OCI-LY7 (cell line): ENCODE measurements around the gene PACSIN2. TPM values are rescaled to one million over a fixed set of nuclear protein-coding genes. Genes with fewer than 3 reads are reported as not detected.

Experiments used
- BruUV-seq: library from RNA; stranded (reverse); fragments of 400-500 nt; replicated peaks from 2 replicates; lab custom pipeline; 2021; lab: Mats Ljungman, UMichigan
- CTCF ChIA-PET: fragments of 300-600 bp; sonication (Branson Sonifier 250); formaldehyde crosslinking; loops from one replicate; lab custom pipeline; 2022; ENCODE audit warnings: antibody characterized with exemption; ENCODE audit not compliant: unreplicated experiment; lab: Charles Lee
- POLR2A ChIA-PET: fragments of 300-600 bp; sonication (Branson Sonifier 250); formaldehyde crosslinking; loops from one replicate; lab custom pipeline; 2022; ENCODE audit warnings: antibody characterized with exemption; lab: Charles Lee
- DNase-seq: peaks from one replicate; pipeline ENCODE4 v3.0.0-alpha.2; 2015; ENCODE audit warnings: low spot score
- H2AFZ ChIP-seq: fragments of 200-600 bp; sonication (generic), shearing (Covaris generic); 2 replicates; pipeline ENCODE4 v1.6.1; 2014; ENCODE audit warnings: mild to moderate bottlenecking, antibody characterized with exemption, low read length, moderate library complexity
- H3K27ac ChIP-seq: fragments of 200-600 bp; sonication (generic); 2 replicates; pipeline ENCODE4 v1.5.1; 2014; ENCODE audit warnings: mixed run types, low read depth, mild to moderate bottlenecking, moderate library complexity, low read length, inconsistent platforms; ENCODE audit not compliant: poor library complexity, severe bottlenecking
- H3K36me3 ChIP-seq: fragments of 200-600 bp; sonication (generic); 2 replicates; pipeline ENCODE4 v1.6.1; 2014; ENCODE audit warnings: mild to moderate bottlenecking, antibody characterized with exemption, low read length, moderate library complexity, mixed read lengths; ENCODE audit not compliant: insufficient read depth
- H3K4me1 ChIP-seq: fragments of 200-600 bp; sonication (generic); 2 replicates; pipeline ENCODE4 v1.5.1; 2014; ENCODE audit warnings: mild to moderate bottlenecking, low read length; ENCODE audit not compliant: insufficient read depth, poor library complexity, severe bottlenecking
- H3K4me2 ChIP-seq: fragments of 200-600 bp; sonication (generic); 2 replicates; pipeline ENCODE4 v1.6.1; 2014; ENCODE audit warnings: mild to moderate bottlenecking, low read length
- H3K4me3 ChIP-seq: fragments of 200-600 bp; sonication (generic); 2 replicates; pipeline ENCODE4 v1.5.1; 2014; ENCODE audit warnings: mild to moderate bottlenecking, low read depth, low read length; ENCODE audit not compliant: poor library complexity, severe bottlenecking
- H3K79me2 ChIP-seq: fragments of 200-600 bp; sonication (generic); 2 replicates; pipeline ENCODE4 v1.6.1; 2016; ENCODE audit warnings: low read depth, mild to moderate bottlenecking, low read length, moderate library complexity, mixed read lengths; ENCODE audit not compliant: insufficient read depth
- H3K9me2 ChIP-seq: fragments of 200-600 bp; sonication (generic); 2 replicates; pipeline ENCODE4 v1.6.1; 2016; ENCODE audit warnings: mild to moderate bottlenecking, low read length, mixed read lengths; ENCODE audit not compliant: insufficient read depth
- H3K9me3 ChIP-seq: fragments of 200-600 bp; sonication (generic); 2 replicates; pipeline ENCODE4 v1.6.1; 2014; ENCODE audit warnings: mild to moderate bottlenecking, mixed run types, low read length, mixed read lengths
- H4K20me1 ChIP-seq: fragments of 200-600 bp; sonication (generic); 2 replicates; pipeline ENCODE4 v1.6.1; 2014; ENCODE audit warnings: mild to moderate bottlenecking, antibody characterized with exemption, low read length, moderate library complexity, mixed read lengths; ENCODE audit not compliant: insufficient read depth
- CTCF ChIP-seq: fragments of 200-600 bp; sonication (generic); conservative IDR thresholded peaks from 2 replicates; pipeline ENCODE4 v1.5.1; 2014; ENCODE audit warnings: mild to moderate bottlenecking, antibody characterized with exemption, low read length, moderate library complexity, mixed read lengths
- EZH2phosphoT487 ChIP-seq: fragments of 200-600 bp; sonication (generic); IDR thresholded peaks from 2 replicates; pipeline ENCODE4 v1.6.1; 2018; ENCODE audit warnings: low read depth, borderline replicate concordance, mild to moderate bottlenecking, mixed run types, antibody characterized with exemption, low read length, moderate library complexity, mixed read lengths
- intact Hi-C: fragments of 100-400 bp; cut with micrococcal nuclease; formaldehyde crosslinking; loops from one replicate; pipeline ENCODE4 v1.10.0; 2022; ENCODE audit not compliant: unreplicated experiment
- total RNA-seq, 2 experiments: library from RNA; depleted of rRNA in 1 of 2; stranded (reverse); fragments of >200 nt in 1 of 2; shearing (Covaris generic) in 1 of 2; gene quantifications; 2 replicates each; pipeline ENCODE4 v1.2.3, GENCODE V29; 2014 to 2022

The PACSIN2 gene
- total RNA-seq, 2 experiments from 2014 or later = 25.4 to 41.7 TPM

GRCh38 chr22:42837556-42837955 is 177.4 kb downstream of the PACSIN2 start:
- H3K79me2 ChIP-seq = no peaks in the 10 kb centered on the region
- no peak overlapping the region for H2AFZ ChIP-seq
- no peak overlapping the region for H3K4me2 ChIP-seq
- TF ChIP-seq CTCF = no peak
- TF ChIP-seq EZH2phosphoT487 = no peak
- ChIA-PET POLR2A (no interaction called here), CTCF (no interaction called here)
- BruUV-seq = no TSS peak
- H3K9me3 ChIP-seq = no peaks in the 10 kb centered on the region
- intact Hi-C loops = no loop called here
- no peak overlapping the region for H3K4me3 ChIP-seq
- DNase-seq = no peak
- H3K27ac ChIP-seq = no peak overlapping the region
- H4K20me1 ChIP-seq = no peaks in the 10 kb centered on the region
- peaks cover 50% of the 10 kb centered on the region for H3K36me3 ChIP-seq
- H3K9me2 ChIP-seq = no peaks in the 10 kb centered on the region; the same call in 1 of the 2 replicates
- no peaks in the 10 kb centered on the region for H3K4me1 ChIP-seq

- Histone ChIP-seq H3K9me2 (no peaks in the 10 kb centered on the region; the same call in 1 of the 2 replicates), H2AFZ (no peak overlapping the region), H4K20me1 (no peaks in the 10 kb centered on the region), H3K27ac (no peak overlapping the region), H3K4me2 (no peak overlapping the region), H3K4me1 (no peaks in the 10 kb centered on the region), H3K4me3 (no peak overlapping the region), H3K79me2 (no peaks in the 10 kb centered on the region), H3K9me3 (no peaks in the 10 kb centered on the region), H3K36me3 (peaks cover 57% of the 10 kb centered on the region)
- intact Hi-C loops = no loop called here
- ChIA-PET POLR2A (interaction anchor here (0.7 to 1.1 kb wide), 3 partner anchors 9 to 184 kb away, joined by 3 to 8 read pairs (median 5); no protein-coding TSS in a partner anchor), CTCF (no interaction called here)
- BruUV-seq = no TSS peak
- TF ChIP-seq EZH2phosphoT487 (no peak), CTCF (no peak)
- no peak for DNase-seq
These were observed 178.9 kb downstream of the PACSIN2 start for GRCh38 chr22:42836026-42836425.

- H3K36me3 ChIP-seq = peaks cover 57% of the 10 kb centered on the region
These were observed 180.6 kb downstream of the PACSIN2 start for GRCh38 chr22:42834177-42834949.

More at GRCh38 chr22:42834177-42834949, 180.6 kb downstream of the PACSIN2 start:
- Histone ChIP-seq H3K4me3 (no peak overlapping the region), H3K9me3 (no peaks in the 10 kb centered on the region), H3K27ac (no peak overlapping the region), H3K4me2 (no peak overlapping the region), H2AFZ (no peak overlapping the region), H4K20me1 (no peaks in the 10 kb centered on the region), H3K4me1 (no peaks in the 10 kb centered on the region), H3K79me2 (no peaks in the 10 kb centered on the region), H3K9me2 (no peaks in the 10 kb centered on the region; the same call in 1 of the 2 replicates)
- POLR2A ChIA-PET = no interaction called here
- no peak for DNase-seq
- no TSS peak for BruUV-seq
- intact Hi-C loops = no loop called here
- TF ChIP-seq CTCF = no peak
- TF ChIP-seq EZH2phosphoT487 = no peak
- CTCF ChIA-PET = interaction anchor here (0.6 to 1.5 kb wide), 2 partner anchors 14 to 330 kb away, joined by 3 to 4 read pairs; no protein-coding TSS in a partner anchor
